Suprapubic skin (tissue), 4 donors: Measurements from ENCODE around the gene HACE1.

Source experiments
- EP300 ChIP-seq: sonication (generic); formaldehyde crosslinking; IDR thresholded peaks from one replicate; pipeline ENCODE4 v1.6.1; 2017; ENCODE audit warnings: antibody characterized with exemption
- POLR2A ChIP-seq, 2 donors: fragments of 450-650 bp; IDR thresholded peaks; one replicate each; pipeline ENCODE4 v1.6.1; 2017; ENCODE audit warnings: antibody characterized with exemption in 2 of 2, mild to moderate bottlenecking in 2 of 2, moderate library complexity in 2 of 2
- POLR2AphosphoS5 ChIP-seq, 3 donors: sonication (generic); formaldehyde crosslinking; IDR thresholded peaks; one replicate each; pipeline ENCODE4 v1.6.1; 2017; ENCODE audit warnings: antibody characterized with exemption in 3 of 3
- TF ChIP-seq, protein P1 (sequence below), 2 donors: fragments of 200-600 bp in 1 of 2; fragments of 450-650 bp in 1 of 2; sonication (generic) in 1 of 2; IDR thresholded peaks; one replicate each; pipeline ENCODE4 v1.5.1; 2016 to 2019; ENCODE audit warnings: antibody characterized with exemption in 2 of 2, mild to moderate bottlenecking in 1 of 2, moderate library complexity in 1 of 2

DNA sequence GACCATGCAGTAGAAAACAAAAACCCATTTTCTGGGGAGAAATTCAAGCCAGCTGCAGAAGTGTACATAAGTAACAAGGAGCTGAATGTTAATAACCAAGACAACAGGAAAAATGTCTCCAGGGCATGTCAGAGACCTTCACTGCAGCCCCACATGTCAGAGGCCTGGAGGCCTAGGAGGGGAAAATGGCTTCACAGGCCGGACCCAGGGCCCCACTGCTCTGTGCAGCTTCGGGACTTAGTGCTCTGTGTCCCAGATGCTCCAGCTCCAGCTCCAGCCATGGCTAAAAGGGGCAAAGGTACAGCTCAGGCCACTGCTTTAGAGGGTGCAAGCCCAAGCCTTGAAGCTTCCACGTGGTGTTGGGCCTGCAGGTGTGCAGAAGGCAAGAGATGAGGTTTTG lies 43.6 kb downstream of the HACE1 start:
- no peak for TF ChIP-seq POLR2A (IDR thresholded peaks at IDR 0.05)
- TF ChIP-seq, protein P1, sequence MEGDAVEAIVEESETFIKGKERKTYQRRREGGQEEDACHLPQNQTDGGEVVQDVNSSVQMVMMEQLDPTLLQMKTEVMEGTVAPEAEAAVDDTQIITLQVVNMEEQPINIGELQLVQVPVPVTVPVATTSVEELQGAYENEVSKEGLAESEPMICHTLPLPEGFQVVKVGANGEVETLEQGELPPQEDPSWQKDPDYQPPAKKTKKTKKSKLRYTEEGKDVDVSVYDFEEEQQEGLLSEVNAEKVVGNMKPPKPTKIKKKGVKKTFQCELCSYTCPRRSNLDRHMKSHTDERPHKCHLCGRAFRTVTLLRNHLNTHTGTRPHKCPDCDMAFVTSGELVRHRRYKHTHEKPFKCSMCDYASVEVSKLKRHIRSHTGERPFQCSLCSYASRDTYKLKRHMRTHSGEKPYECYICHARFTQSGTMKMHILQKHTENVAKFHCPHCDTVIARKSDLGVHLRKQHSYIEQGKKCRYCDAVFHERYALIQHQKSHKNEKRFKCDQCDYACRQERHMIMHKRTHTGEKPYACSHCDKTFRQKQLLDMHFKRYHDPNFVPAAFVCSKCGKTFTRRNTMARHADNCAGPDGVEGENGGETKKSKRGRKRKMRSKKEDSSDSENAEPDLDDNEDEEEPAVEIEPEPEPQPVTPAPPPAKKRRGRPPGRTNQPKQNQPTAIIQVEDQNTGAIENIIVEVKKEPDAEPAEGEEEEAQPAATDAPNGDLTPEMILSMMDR (IDR thresholded peaks at IDR 0.05), result no peak
- TF ChIP-seq POLR2AphosphoS5 (IDR thresholded peaks at IDR 0.05), result no peak
- no peak for TF ChIP-seq EP300
